GM18502 (cell line): ENCODE results near the gene ABI3.
"Not testable (repeated sequence)": the region's sequence is repeated elsewhere in the genome, so short reads cannot be mapped to it uniquely, and the experiment has no call there.

Experiments
- ATAC-seq: cut with Tn5 transposase; IDR thresholded peaks from one replicate; pipeline ENCODE4 v1.9.1; 2021; ENCODE audit warnings: mild to moderate bottlenecking; ENCODE audit not compliant: unreplicated experiment, poor library complexity

Gene ABI3

GRCh38 chr17:49247944-49248343 is 37.4 kb downstream of the ABI3 start:
- ATAC-seq, result no peak

GRCh38 chr17:49249292-49249794 is 38.8 kb downstream of the ABI3 start:
- ATAC-seq, result no peak

GRCh38 chr17:49249890-49250522 is 39.5 kb downstream of the ABI3 start:
- no peak for ATAC-seq

GRCh38 chr17:49252148-49252695 is 41.7 kb downstream of the ABI3 start:
- no peak for ATAC-seq

GRCh38 chr17:49254066-49254465 is 43.6 kb downstream of the ABI3 start:
- no peak for ATAC-seq

GRCh38 chr17:49255125-49255524 is 44.6 kb downstream of the ABI3 start:
- ATAC-seq, result no peak

GRCh38 chr17:49258394-49258793 is 47.9 kb downstream of the ABI3 start:
- no peak for ATAC-seq

GRCh38 chr17:49259663-49260010 is 49.1 kb downstream of the ABI3 start:
- ATAC-seq, result no peak

GRCh38 chr17:49260011-49260816 is 49.7 kb downstream of the ABI3 start:
- no peak for ATAC-seq

- no peak for ATAC-seq
Observed at GRCh38 chr17:49260817-49261291, 50.3 kb downstream of the ABI3 start.

GRCh38 chr17:49261540-49261939 is 51.0 kb downstream of the ABI3 start:
- ATAC-seq, result not testable (repeated sequence)

GRCh38 chr17:49266233-49266632 is 55.7 kb downstream of the ABI3 start:
- no peak for ATAC-seq

- ATAC-seq, result no peak
Observed at GRCh38 chr17:49267912-49268311, 57.4 kb downstream of the ABI3 start.

GRCh38 chr17:49269356-49269755 is 58.8 kb downstream of the ABI3 start:
- ATAC-seq, result no peak
